KMS-11 (cell line): ENCODE measurements around the gene TENM4.

Experiments
- H2AFZ ChIP-seq: fragments of 200-600 bp; sonication (generic); 2 replicates; pipeline ENCODE4 v1.6.1; 2016; ENCODE audit warnings: antibody characterized with exemption, mixed run types, low read depth
- H3K27ac ChIP-seq: fragments of 200-600 bp; sonication (generic); 2 replicates; pipeline ENCODE4 v1.6.1; 2016; ENCODE audit warnings: mild to moderate bottlenecking, mixed run types
- H3K27me3 ChIP-seq: fragments of 200-600 bp; sonication (generic); 2 replicates; pipeline ENCODE4 v1.6.1; 2017; ENCODE audit warnings: mild to moderate bottlenecking, low read depth, mixed run types, moderate library complexity; ENCODE audit not compliant: insufficient read depth
- H3K36me3 ChIP-seq: fragments of 200-600 bp; sonication (generic); 2 replicates; pipeline ENCODE4 v1.6.1; 2017; ENCODE audit warnings: mild to moderate bottlenecking, mixed run types; ENCODE audit not compliant: insufficient read depth
- H3K4me1 ChIP-seq: fragments of 200-600 bp; sonication (generic); 2 replicates; pipeline ENCODE4 v1.6.1; 2016; ENCODE audit warnings: mild to moderate bottlenecking, low read depth, mixed run types; ENCODE audit not compliant: poor library complexity, severe bottlenecking
- H3K4me2 ChIP-seq: fragments of 200-600 bp; sonication (generic); 2 replicates; pipeline ENCODE4 v1.7.0; 2016; ENCODE audit warnings: mild to moderate bottlenecking, mixed run types
- H3K4me3 ChIP-seq: fragments of 200-600 bp; sonication (generic); IDR thresholded peaks from 2 replicates; pipeline ENCODE4 v1.6.1; 2017; ENCODE audit warnings: low read depth, low read length, mixed read lengths; ENCODE audit not compliant: insufficient read depth
- H3K79me2 ChIP-seq: fragments of 200-600 bp; sonication (generic); 2 replicates; pipeline ENCODE4 v1.6.1; 2016; ENCODE audit warnings: low read depth, mixed run types; ENCODE audit not compliant: insufficient read depth
- H3K9ac ChIP-seq: fragments of 200-600 bp; sonication (generic); 2 replicates; pipeline ENCODE4 v1.6.1; 2016; ENCODE audit warnings: mild to moderate bottlenecking, mixed run types
- H4K20me1 ChIP-seq: fragments of 200-600 bp; sonication (generic); 2 replicates; pipeline ENCODE4 v1.6.1; 2016; ENCODE audit warnings: mild to moderate bottlenecking, mixed run types; ENCODE audit not compliant: insufficient read depth
- CTCF ChIP-seq: fragments of 200-600 bp; sonication (generic); conservative IDR thresholded peaks from 2 replicates; pipeline ENCODE4 v1.6.1; 2017; ENCODE audit warnings: low read depth, mild to moderate bottlenecking, antibody characterized with exemption, low read length, moderate library complexity, mixed read lengths

The TENM4 gene

GRCh38 chr11:79045800-79046304, 395.0 kb downstream of the TENM4 start:
- Histone ChIP-seq H2AFZ (no peak overlapping the region), H3K27ac (no peak overlapping the region), H4K20me1 (no peaks in the 10 kb centered on the region), H3K79me2 (no peaks in the 10 kb centered on the region), H3K27me3 (no peaks in the 10 kb centered on the region), H3K9ac (no peak overlapping the region), H3K4me2 (no peak overlapping the region), H3K4me1 (no peaks in the 10 kb centered on the region), H3K4me3 (no peak overlapping the region), H3K36me3 (no peaks in the 10 kb centered on the region)
- TF ChIP-seq CTCF: no peak

DNA sequence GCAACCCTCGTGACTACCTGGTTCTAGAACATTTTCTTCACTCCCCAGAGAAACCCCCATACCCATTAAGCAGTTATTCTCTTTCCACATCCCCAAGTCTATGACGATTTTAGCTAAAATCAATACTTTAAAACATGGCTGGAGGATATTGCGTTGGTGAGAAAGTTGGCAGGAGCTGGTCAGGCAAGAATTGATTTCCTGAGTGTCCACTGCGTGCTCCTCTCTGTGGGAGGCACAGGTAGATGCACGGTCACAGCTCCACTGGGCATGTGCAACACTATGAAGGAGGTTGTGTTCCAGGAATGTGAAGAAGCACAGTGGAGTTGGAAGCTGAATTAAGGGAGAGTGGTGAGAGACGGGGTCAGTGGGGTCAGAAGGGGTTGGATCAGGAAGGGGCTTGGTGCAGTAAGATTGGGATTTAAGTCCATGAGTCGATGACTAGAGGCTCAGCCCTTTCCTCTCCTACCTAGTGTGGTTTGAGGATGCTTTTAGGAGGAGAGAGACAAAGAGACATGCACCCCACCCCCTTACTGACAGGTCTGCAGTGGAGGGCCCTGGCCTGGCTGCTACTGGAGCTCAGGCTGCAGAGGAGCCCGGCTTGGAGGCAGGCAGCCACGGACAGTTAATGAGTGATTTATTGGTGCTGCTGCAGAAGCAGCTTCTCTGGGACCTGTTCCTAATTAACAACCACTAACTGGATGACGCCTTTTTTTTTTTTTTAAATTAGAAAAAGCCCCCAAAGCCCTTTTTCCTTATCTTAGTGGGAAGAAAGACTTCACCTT, 395.6 kb downstream of the TENM4 start:
- Histone ChIP-seq H3K4me3 (no peak overlapping the region), H3K79me2 (no peaks in the 10 kb centered on the region), H3K27me3 (no peaks in the 10 kb centered on the region), H3K36me3 (no peaks in the 10 kb centered on the region), H3K9ac (no peak overlapping the region), H4K20me1 (no peaks in the 10 kb centered on the region), H3K27ac (no peak overlapping the region), H3K4me2 (no peak overlapping the region), H2AFZ (no peak overlapping the region), H3K4me1 (no peaks in the 10 kb centered on the region)
- no peak for TF ChIP-seq CTCF

GRCh38 chr11:79044201-79044600, 396.6 kb downstream of the TENM4 start:
- H3K27me3 ChIP-seq: no peaks in the 10 kb centered on the region
- no peak overlapping the region for H2AFZ ChIP-seq
- H3K9ac ChIP-seq: no peak overlapping the region
- no peak overlapping the region for H3K4me2 ChIP-seq
- no peak overlapping the region for H3K27ac ChIP-seq
- no peaks in the 10 kb centered on the region for H3K4me1 ChIP-seq
- no peak overlapping the region for H3K4me3 ChIP-seq
- H4K20me1 ChIP-seq: no peaks in the 10 kb centered on the region
- H3K36me3 ChIP-seq: no peaks in the 10 kb centered on the region
- TF ChIP-seq CTCF: no peak
- H3K79me2 ChIP-seq: no peaks in the 10 kb centered on the region

DNA sequence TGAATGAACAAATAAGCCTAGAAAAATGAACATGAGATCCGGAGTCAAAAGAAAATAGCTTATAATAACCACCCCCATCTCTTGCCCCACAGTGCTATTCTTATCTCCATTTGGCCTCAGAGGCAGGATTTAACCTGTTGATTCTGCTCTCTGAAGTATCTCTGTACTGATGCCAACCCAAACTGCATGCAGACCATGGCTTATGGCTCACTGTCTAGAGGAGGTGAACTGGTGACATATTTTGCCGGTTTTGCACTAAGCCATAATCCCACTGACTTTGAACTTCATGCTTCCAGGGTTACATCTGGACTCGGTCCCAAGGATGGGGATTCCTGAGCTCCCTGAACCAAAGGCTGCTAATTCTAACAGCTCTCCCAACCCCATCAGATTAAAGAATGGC, 397.1 kb downstream of the TENM4 start:
- Histone ChIP-seq H3K4me3 (no peak overlapping the region), H2AFZ (no peak overlapping the region), H3K4me2 (no peak overlapping the region), H3K36me3 (no peaks in the 10 kb centered on the region), H3K9ac (no peak overlapping the region), H4K20me1 (no peaks in the 10 kb centered on the region), H3K27me3 (no peaks in the 10 kb centered on the region), H3K79me2 (no peaks in the 10 kb centered on the region), H3K4me1 (no peaks in the 10 kb centered on the region), H3K27ac (no peak overlapping the region)
- no peak for TF ChIP-seq CTCF
